Urinary bladder (tissue), 4 donors: ENCODE data around the gene SPRR2F. TPM values are rescaled to one million over a fixed set of nuclear protein-coding genes. Genes with fewer than 3 reads are reported as not detected.
"Not testable (repeated sequence)": the region's sequence is repeated elsewhere in the genome, so short reads cannot be mapped to it uniquely, and the experiment has no call there.

ENCODE experiments used
- DNase-seq: peaks from one replicate; pipeline ENCODE4 v3.0.0-alpha.2; 2015; ENCODE audit errors: extremely low spot score
- H3K27ac ChIP-seq: one replicate; pipeline ENCODE4 v1.5.1; 2013; ENCODE audit warnings: low read depth, mild to moderate bottlenecking, moderate library complexity
- H3K36me3 ChIP-seq: one replicate; pipeline ENCODE4 v1.6.1; 2013; ENCODE audit warnings: mild to moderate bottlenecking, moderate library complexity; ENCODE audit not compliant: insufficient read depth
- H3K4me1 ChIP-seq: one replicate; pipeline ENCODE4 v1.6.1; 2013; ENCODE audit warnings: mild to moderate bottlenecking, moderate library complexity; ENCODE audit not compliant: insufficient read depth
- H3K4me3 ChIP-seq: one replicate; pipeline ENCODE4 v1.5.1; 2013; ENCODE audit warnings: low read depth, low read length
- WGBS: extraction: QIAGEN DNeasy Blood & Tissue Kit; methylation state at CpG from one replicate; pipeline ENCODE4 v1.1.7; 2013; 5-methylcytosine and 5-hydroxymethylcytosine counted together
- polyA plus RNA-seq: library from polyadenylated mRNA; stranded (reverse); fragments of 200-250 nt; gene quantifications from one replicate; pipeline ENCODE4 v1.2.3, GENCODE V29; 2013
- total RNA-seq: library from RNA; depleted of rRNA; stranded (reverse); fragments of >200 nt; gene quantifications from one replicate; pipeline ENCODE4 v1.2.3, GENCODE V29; 2014
- donor health status: healthy with polysubstance abuse.
- donor health status: healthy.

Gene SPRR2F
- total and polyA plus RNA-seq, 2 donors, result not detected

GRCh38 chr1:153119491-153119971 is 6.2 kb upstream of the SPRR2F start:
- Histone ChIP-seq H3K4me3 (no peak overlapping the region), H3K36me3 (no peaks in the 10 kb centered on the region), H3K4me1 (no peaks in the 10 kb centered on the region), H3K27ac (no peak overlapping the region)
- DNase-seq, result no peak
- WGBS, result 24% methylated on average over 3 of the region's 3 CpGs

DNA sequence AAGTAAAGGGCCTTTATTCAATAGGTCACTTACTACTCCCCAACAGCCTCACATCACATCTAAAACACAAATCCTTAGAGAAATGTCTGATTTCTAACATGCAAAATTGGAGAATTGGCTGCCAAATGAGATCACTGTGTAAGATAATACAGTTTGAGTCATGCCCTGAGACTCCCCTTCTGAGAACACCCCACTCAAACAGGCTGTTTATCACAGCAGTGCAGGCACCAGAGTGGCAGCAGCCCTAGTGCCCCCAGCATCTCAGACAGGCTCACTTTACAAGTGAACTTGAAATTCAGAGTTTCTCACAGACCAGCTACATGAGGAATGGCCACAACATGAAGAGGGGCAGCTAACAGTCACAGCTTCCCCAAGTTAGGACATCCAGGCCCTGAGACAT is 1.9 kb upstream of the SPRR2F start:
- not testable (repeated sequence) for H3K36me3 ChIP-seq, H3K4me1 ChIP-seq, H3K4me3 ChIP-seq, H3K27ac ChIP-seq, DNase-seq

- not testable (repeated sequence) for H3K4me3 ChIP-seq, H3K27ac ChIP-seq, H3K4me1 ChIP-seq, H3K36me3 ChIP-seq, DNase-seq
- WGBS, result 77% methylated on average over 5 of the region's 5 CpGs
Observed at GRCh38 chr1:153112454-153112853, 862 bp downstream of the SPRR2F start.

- no peaks in the 10 kb centered on the region for H3K4me1 ChIP-seq
- no peaks in the 10 kb centered on the region for H3K36me3 ChIP-seq
- no peak overlapping the region for H3K27ac ChIP-seq
- DNase-seq, result no peak
- no peak overlapping the region for H3K4me3 ChIP-seq
- WGBS, result 85% methylated on average over 5 of the region's 5 CpGs
Observed at GRCh38 chr1:153100245-153100644, 13.1 kb downstream of the SPRR2F start.

GRCh38 chr1:153099461-153100045 is 13.8 kb downstream of the SPRR2F start:
- Histone ChIP-seq H3K36me3 (no peaks in the 10 kb centered on the region), H3K27ac (no peak overlapping the region), H3K4me3 (no peak overlapping the region), H3K4me1 (no peaks in the 10 kb centered on the region)
- WGBS, result 88% methylated on average over 9 of the region's 9 CpGs
- DNase-seq, result no peak

- H3K36me3 ChIP-seq, result no peaks in the 10 kb centered on the region
- H3K4me3 ChIP-seq, result no peak overlapping the region
- H3K27ac ChIP-seq, result no peak overlapping the region
- no peaks in the 10 kb centered on the region for H3K4me1 ChIP-seq
- no peak for DNase-seq
Observed at GRCh38 chr1:153095764-153096163, 17.6 kb downstream of the SPRR2F start.

- H3K36me3 ChIP-seq, result no peaks in the 10 kb centered on the region
- no peaks in the 10 kb centered on the region for H3K4me1 ChIP-seq
- no peak within 1 kb of the TSS for H3K4me3 ChIP-seq
- no peak for DNase-seq
- H3K27ac ChIP-seq, result no peak within 1 kb of the TSS
Observed at GRCh38 chr1:153094426-153094825, 18.9 kb downstream of the SPRR2F start, which contains the start of gene SPRR2E. TSS of gene SPRR2E (minus strand) at chr1:153094526. CDS start at chr1:153093751, 775 bp downstream.

DNA sequence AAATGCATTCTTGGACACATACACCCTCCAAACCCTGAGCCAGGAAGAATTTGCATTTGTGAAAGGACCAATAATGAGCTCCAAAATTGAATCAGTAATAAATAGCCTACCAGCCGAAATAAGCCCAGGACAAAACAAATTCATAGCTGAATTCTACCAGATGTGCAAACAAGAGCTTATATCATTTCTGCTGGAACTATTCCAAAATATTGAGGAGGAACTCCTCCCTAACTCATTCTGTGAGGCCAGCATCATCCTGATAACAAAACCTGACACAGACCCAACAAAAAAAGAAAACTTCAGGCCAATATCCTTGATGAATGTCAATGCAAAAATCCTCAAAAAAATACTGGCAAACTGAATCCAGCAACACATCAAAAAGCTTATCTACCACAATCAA is 25.7 kb downstream of the SPRR2F start:
- no peak for DNase-seq
- Histone ChIP-seq H3K4me3 (no peak overlapping the region), H3K36me3 (no peaks in the 10 kb centered on the region), H3K4me1 (no peaks in the 10 kb centered on the region), H3K27ac (no peak overlapping the region)
- WGBS, result 74% methylated on average over 1 of the region's 1 CpG

- Histone ChIP-seq H3K4me3 (no peak overlapping the region), H3K36me3 (no peaks in the 10 kb centered on the region), H3K27ac (no peak overlapping the region), H3K4me1 (no peaks in the 10 kb centered on the region)
- WGBS, result 82% methylated on average over 3 of the region's 3 CpGs
- no peak for DNase-seq
Observed at GRCh38 chr1:153081736-153082135, 31.6 kb downstream of the SPRR2F start.

GRCh38 chr1:153072806-153073726 is 40.2 kb downstream of the SPRR2F start:
- H3K4me3 ChIP-seq, result no peak overlapping the region
- no peak for DNase-seq
- no peaks in the 10 kb centered on the region for H3K36me3 ChIP-seq
- WGBS, result 69% methylated on average over 5 of the region's 5 CpGs
- no peaks in the 10 kb centered on the region for H3K4me1 ChIP-seq
- no peak overlapping the region for H3K27ac ChIP-seq

GRCh38 chr1:153071511-153071910 is 41.8 kb downstream of the SPRR2F start, which contains the start of gene SPRR2B:
TSS of gene SPRR2B (minus strand) at chr1:153071611. CDS start at chr1:153070839, 772 bp downstream.
- Histone ChIP-seq H3K27ac (no peak within 1 kb of the TSS), H3K4me3 (no peak within 1 kb of the TSS), H3K4me1 (no peaks in the 10 kb centered on the region), H3K36me3 (no peaks in the 10 kb centered on the region)
- WGBS, result 90% methylated on average over 2 of the region's 2 CpGs
- DNase-seq, result no peak

GRCh38 chr1:153070243-153070642 is 43.1 kb downstream of the SPRR2F start:
- Histone ChIP-seq H3K4me3 (no peak overlapping the region), H3K27ac (no peak overlapping the region), H3K36me3 (no peaks in the 10 kb centered on the region), H3K4me1 (no peaks in the 10 kb centered on the region)
- no peak for DNase-seq
- WGBS, result 68% methylated on average over 2 of the region's 2 CpGs
